OCI-LY1 (cell line): Measurements from ENCODE around the gene CTU1.

Source experiments
- H2AFZ ChIP-seq: fragments of 200-600 bp; sonication (generic), shearing (Covaris generic); 2 replicates; pipeline ENCODE4 v1.6.0; 2014; ENCODE audit warnings: antibody characterized with exemption, mild to moderate bottlenecking, low read length
- H3F3A ChIP-seq: fragments of 200-600 bp; sonication (generic), shearing (Covaris generic); 2 replicates; pipeline ENCODE4 v1.6.0; 2014; ENCODE audit warnings: mild to moderate bottlenecking, antibody characterized with exemption, low read length, moderate library complexity; ENCODE audit not compliant: insufficient read depth
- H3K27ac ChIP-seq: fragments of 200-600 bp; sonication (generic); 2 replicates; pipeline ENCODE4 v1.5.1; 2014; ENCODE audit warnings: low read length, mixed run types, mild to moderate bottlenecking, low read depth; ENCODE audit not compliant: poor library complexity, severe bottlenecking
- H3K27me3 ChIP-seq: fragments of 200-600 bp; sonication (generic); 2 replicates; pipeline ENCODE4 v1.6.0; 2014; ENCODE audit warnings: antibody characterized with exemption, mild to moderate bottlenecking, low read length, moderate library complexity; ENCODE audit not compliant: insufficient read depth
- H3K36me3 ChIP-seq: fragments of 200-600 bp; sonication (generic); 2 replicates; pipeline ENCODE4 v1.6.1; 2014; ENCODE audit warnings: mild to moderate bottlenecking, antibody characterized with exemption, low read length, moderate library complexity, mixed read lengths; ENCODE audit not compliant: insufficient read depth
- H3K4me1 ChIP-seq: fragments of 200-600 bp; sonication (generic); 2 replicates; pipeline ENCODE4 v1.5.1; 2014; ENCODE audit warnings: mild to moderate bottlenecking, low read length, moderate library complexity; ENCODE audit not compliant: insufficient read depth, severe bottlenecking
- H3K4me2 ChIP-seq: fragments of 200-600 bp; sonication (generic), shearing (Covaris generic); 2 replicates; pipeline ENCODE4 v1.6.1; 2014; ENCODE audit warnings: low read length
- H3K4me3 ChIP-seq: fragments of 200-600 bp; sonication (generic); 2 replicates; pipeline ENCODE4 v1.5.1; 2014; ENCODE audit warnings: low read length, low read depth, mild to moderate bottlenecking, mixed read lengths; ENCODE audit not compliant: poor library complexity, severe bottlenecking
- H3K79me2 ChIP-seq: fragments of 200-600 bp; shearing (Covaris generic); 2 replicates; pipeline ENCODE4 v1.6.1; 2016; ENCODE audit warnings: mixed run types, low read length, mixed read lengths; ENCODE audit not compliant: insufficient read depth
- H3K9ac ChIP-seq: fragments of 200-600 bp; sonication (generic), shearing (Covaris generic); 2 replicates; pipeline ENCODE4 v1.6.1; 2014; ENCODE audit warnings: mild to moderate bottlenecking, low read length, mixed read lengths
- H3K9me2 ChIP-seq: fragments of 200-600 bp; sonication (generic), shearing (Covaris generic); 2 replicates; pipeline ENCODE4 v1.6.1; 2014; ENCODE audit warnings: low read depth, mild to moderate bottlenecking, low read length, mixed read lengths
- H3K9me3 ChIP-seq: fragments of 200-600 bp; shearing (Covaris generic); 2 replicates; pipeline ENCODE4 v1.6.1; 2014; ENCODE audit warnings: low read length, mixed read lengths
- H4K20me1 ChIP-seq: fragments of 200-600 bp; sonication (generic), shearing (Covaris generic); 2 replicates; pipeline ENCODE4 v1.6.0; 2016; ENCODE audit warnings: mild to moderate bottlenecking, low read length; ENCODE audit not compliant: insufficient read depth
- CTCF ChIP-seq: fragments of 200-600 bp; sonication (generic), shearing (Covaris generic); IDR thresholded peaks from 2 replicates; pipeline ENCODE4 v1.5.1; 2017; ENCODE audit warnings: mild to moderate bottlenecking, antibody characterized with exemption, low read length, moderate library complexity, mixed read lengths
- EZH2 ChIP-seq: fragments of 200-600 bp; sonication (generic), shearing (Covaris generic); IDR thresholded peaks from 2 replicates; pipeline ENCODE4 v1.8.0; 2017; ENCODE audit warnings: borderline replicate concordance, mixed run types, mild to moderate bottlenecking, antibody characterized with exemption, low read length, moderate library complexity, mixed read lengths

CTU1 gene

GRCh38 chr19:51071095-51071405 lies 37.2 kb downstream of the CTU1 start:
- Histone ChIP-seq H3K4me2 (no peak overlapping the region), H3K4me1 (no peaks in the 10 kb centered on the region), H3K36me3 (no peaks in the 10 kb centered on the region), H3K79me2 (no peaks in the 10 kb centered on the region), H3K27ac (no peak overlapping the region), H3K9me2 (no peaks in the 10 kb centered on the region), H3F3A (no peaks in the 10 kb centered on the region), H3K9me3 (0 out of 2 replicates have a peak, but pooled peaks cover 4% of the 10 kb centered on the region), H3K4me3 (no peak overlapping the region), H3K27me3 (peaks cover 3% of the 10 kb centered on the region), H2AFZ (no peak overlapping the region), H3K9ac (no peak overlapping the region), H4K20me1 (no peaks in the 10 kb centered on the region)
- no peak for TF ChIP-seq EZH2
- TF ChIP-seq CTCF, result no peak

DNA sequence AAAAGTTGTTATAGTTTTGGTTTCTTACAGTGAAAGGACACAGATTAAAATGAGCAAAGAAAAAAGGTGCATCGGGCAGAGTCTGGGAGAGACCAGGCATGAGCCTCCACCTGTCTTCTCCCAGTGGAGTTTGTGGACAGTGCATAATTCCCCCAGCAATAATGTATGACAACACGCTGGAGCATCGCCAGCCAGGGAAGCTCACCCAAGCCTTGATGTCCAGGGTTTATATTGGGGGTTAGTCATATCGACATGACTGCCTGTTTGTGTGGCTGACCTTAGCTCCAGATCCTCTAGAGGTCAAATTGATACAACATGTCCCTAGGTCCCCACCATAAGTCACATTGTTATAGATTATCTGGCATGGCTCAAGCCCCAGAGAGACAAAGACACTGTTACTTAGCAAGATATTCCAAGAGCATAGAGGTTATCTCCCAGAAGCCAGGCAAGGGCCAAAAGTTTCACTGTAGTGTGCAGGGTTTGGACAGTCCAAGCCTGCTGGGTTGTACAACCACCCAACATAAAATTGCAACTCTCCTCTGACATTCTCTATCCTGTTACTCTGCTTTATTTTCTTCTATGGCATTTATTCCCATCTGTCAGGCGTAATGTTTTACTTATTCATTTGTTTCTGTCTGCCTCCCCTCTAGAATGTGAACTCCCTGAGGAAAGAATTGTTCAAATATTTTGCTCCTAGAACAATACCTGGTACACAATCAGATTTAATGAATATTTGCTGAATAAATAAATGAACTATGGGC lies 37.7 kb downstream of the CTU1 start:
- Histone ChIP-seq H2AFZ (no peak overlapping the region), H3K4me1 (no peaks in the 10 kb centered on the region), H3K4me2 (no peak overlapping the region), H4K20me1 (no peaks in the 10 kb centered on the region), H3K36me3 (no peaks in the 10 kb centered on the region), H3K4me3 (no peak overlapping the region), H3F3A (no peaks in the 10 kb centered on the region), H3K79me2 (no peaks in the 10 kb centered on the region), H3K27ac (no peak overlapping the region), H3K27me3 (peaks cover 2% of the 10 kb centered on the region), H3K9ac (no peak overlapping the region), H3K9me3 (0 out of 2 replicates have a peak, but pooled peaks cover 4% of the 10 kb centered on the region), H3K9me2 (no peaks in the 10 kb centered on the region)
- TF ChIP-seq EZH2 (no peak), CTCF (no peak)

GRCh38 chr19:51066393-51067186 lies 41.6 kb downstream of the CTU1 start:
- TF ChIP-seq EZH2, result no peak
- TF ChIP-seq CTCF, result no peak
- Histone ChIP-seq H3K79me2 (no peaks in the 10 kb centered on the region), H3K4me1 (no peaks in the 10 kb centered on the region), H3F3A (no peaks in the 10 kb centered on the region), H3K27ac (no peak overlapping the region), H4K20me1 (no peaks in the 10 kb centered on the region), H2AFZ (no peak overlapping the region), H3K9me3 (no peaks in the 10 kb centered on the region), H3K36me3 (no peaks in the 10 kb centered on the region), H3K4me3 (no peak overlapping the region), H3K9ac (no peak overlapping the region), H3K27me3 (no peaks in the 10 kb centered on the region; the same call in none of the 2 replicates), H3K9me2 (no peaks in the 10 kb centered on the region), H3K4me2 (no peak overlapping the region)
